ENCODE measurements around the gene NEDD8.
"Not testable (repeated sequence)": the region's sequence is repeated elsewhere in the genome, so short reads cannot be mapped to it uniquely, and the experiment has no call there.

The NEDD8 gene

GRCh38 chr14:24222987-24223386, 9.2 kb downstream of the NEDD8 start:
- DNase-seq (ENCODE audit: low read depth, low spot score), result not testable (repeated sequence)

GRCh38 chr14:24219521-24219920, 12.6 kb downstream of the NEDD8 start:
- DNase-seq (ENCODE audit: low read depth, low spot score), result no peak

- DNase-seq (ENCODE audit: low read depth, low spot score), result no peak
These were observed 13.1 kb downstream of the NEDD8 start for GRCh38 chr14:24219080-24219479.

GRCh38 chr14:24216876-24217275, 15.3 kb downstream of the NEDD8 start:
- not testable (repeated sequence) for DNase-seq (ENCODE audit: low read depth, low spot score)

GRCh38 chr14:24216345-24216699, 15.8 kb downstream of the NEDD8 start:
- DNase-seq (ENCODE audit: low read depth, low spot score), result no peak

GRCh38 chr14:24215495-24216344, 16.4 kb downstream of the NEDD8 start, which contains the start of gene MDP1:
Gene MDP1, minus strand, starts transcription at chr14:24216066. Its CDS starts 111 bp downstream, at chr14:24215955.
- peak; percentile 95 for DNase-seq (ENCODE audit: low read depth, low spot score)

- no peak for DNase-seq (ENCODE audit: low read depth, low spot score)
These were observed 18.1 kb downstream of the NEDD8 start for GRCh38 chr14:24213866-24214662.

- peak; percentile 99 for DNase-seq (ENCODE audit: low read depth, low spot score)
These were observed 19.0 kb downstream of the NEDD8 start, which contains the start of gene CHMP4A for GRCh38 chr14:24212924-24213865. Gene CHMP4A, minus strand, starts transcription at chr14:24213488. Its CDS starts 49 bp downstream, at chr14:24213439.

- DNase-seq (ENCODE audit: low read depth, low spot score), result no peak
These were observed 20.9 kb downstream of the NEDD8 start for GRCh38 chr14:24211311-24211710.

GRCh38 chr14:24207625-24208024, 24.5 kb downstream of the NEDD8 start:
- DNase-seq (ENCODE audit: low read depth, low spot score), result no peak

- DNase-seq (ENCODE audit: low read depth, low spot score), result no peak
These were observed 25.0 kb downstream of the NEDD8 start for GRCh38 chr14:24207104-24207551.

GRCh38 chr14:24206260-24207103, 25.7 kb downstream of the NEDD8 start:
- no peak for DNase-seq (ENCODE audit: low read depth, low spot score)

GRCh38 chr14:24204163-24205146, 27.7 kb downstream of the NEDD8 start:
- DNase-seq (ENCODE audit: low read depth, low spot score), result no peak

GRCh38 chr14:24203249-24203886, 28.8 kb downstream of the NEDD8 start:
- DNase-seq (ENCODE audit: low read depth, low spot score), result not testable (repeated sequence)

- DNase-seq (ENCODE audit: low read depth, low spot score), result not testable (repeated sequence)
These were observed 29.6 kb downstream of the NEDD8 start for GRCh38 chr14:24202538-24202937.

GRCh38 chr14:24198814-24199524, 33.2 kb downstream of the NEDD8 start:
- no peak for DNase-seq (ENCODE audit: low read depth, low spot score)

GRCh38 chr14:24197056-24197450, 35.1 kb downstream of the NEDD8 start:
- DNase-seq (ENCODE audit: low read depth, low spot score), result no peak
